ENCODE data around the gene EML6. TPM values are rescaled to one million over a fixed set of nuclear protein-coding genes. Genes with fewer than 3 reads are reported as not detected.
A peak's percentile ranks its signal among the peaks of the same experiment; 100 is the strongest.

The EML6 gene
- total RNA-seq, 2 donors from 2014 or later: 1.4 to 2.1 TPM

GRCh38 chr2:54709336-54709809 lies 14.1 kb upstream of the EML6 start:
- WGBS, 2 experiments (ENCODE audit: insufficient coverage in 1 of 2, insufficient read length in 1 of 2): 90 to 96% methylated on average over 12 to 18 of the region's 18 CpGs
- H3K27me3 Mint-ChIP-seq (ENCODE audit: insufficient read depth): peaks cover 10% of the 10 kb centered on the region
- H3K9ac ChIP-seq (ENCODE audit: extremely low read depth, low read length, poor library complexity, severe bottlenecking): no peak overlapping the region
- H3K4me3 Mint-ChIP-seq: peak overlapping the region; percentile 61
- H3K27ac ChIP-seq (ENCODE audit: low read depth, low read length): no peak overlapping the region
- no peak for TF ChIP-seq CTCF (conservative IDR thresholded peaks at IDR 0.05)
- H3K9me3 Mint-ChIP-seq: no peaks in the 10 kb centered on the region
- DNase-seq: peak; percentile 82
- H3K4me1 ChIP-seq (ENCODE audit: control insufficient read depth, insufficient read depth, low read length): no peaks in the 10 kb centered on the region
- H3K27me3 ChIP-seq (ENCODE audit: control insufficient read depth, insufficient read depth, low read length, poor library complexity, severe bottlenecking): no peaks in the 10 kb centered on the region
- no peaks in the 10 kb centered on the region for H3K9me3 ChIP-seq (ENCODE audit: control insufficient read depth, low read length)
- H3K36me3 ChIP-seq (ENCODE audit: control insufficient read depth, insufficient read depth, low read length): no peaks in the 10 kb centered on the region
- peaks cover 8% of the 10 kb centered on the region for H3K4me1 Mint-ChIP-seq
- H3K36me3 Mint-ChIP-seq (ENCODE audit: low read depth): no peaks in the 10 kb centered on the region
- no peak overlapping the region for H3K4me3 ChIP-seq (ENCODE audit: low read length)
- no peak overlapping the region for H3K27ac Mint-ChIP-seq

GRCh38 chr2:54710216-54710615 lies 13.2 kb upstream of the EML6 start:
- no peak for DNase-seq
- H3K9me3 ChIP-seq (ENCODE audit: control insufficient read depth, low read length): no peaks in the 10 kb centered on the region
- Mint-ChIP-seq H3K36me3 (ENCODE audit: low read depth) (no peaks in the 10 kb centered on the region), H3K9me3 (no peaks in the 10 kb centered on the region), H3K27ac (no peak overlapping the region), H3K4me3 (no peak overlapping the region), H3K27me3 (ENCODE audit: insufficient read depth) (peaks cover 10% of the 10 kb centered on the region), H3K4me1 (peaks cover 5% of the 10 kb centered on the region)
- H3K27ac ChIP-seq (ENCODE audit: low read depth, low read length): no peak overlapping the region
- no peak overlapping the region for H3K4me3 ChIP-seq (ENCODE audit: low read length)
- no peaks in the 10 kb centered on the region for H3K27me3 ChIP-seq (ENCODE audit: control insufficient read depth, insufficient read depth, low read length, poor library complexity, severe bottlenecking)
- no peak for TF ChIP-seq CTCF (conservative IDR thresholded peaks at IDR 0.05)
- H3K4me1 ChIP-seq (ENCODE audit: control insufficient read depth, insufficient read depth, low read length): no peaks in the 10 kb centered on the region
- 82 to 100% methylated on average over 1 to 10 of the region's 10 CpGs for WGBS, 2 experiments (ENCODE audit: insufficient coverage in 1 of 2, insufficient read length in 1 of 2)
- H3K9ac ChIP-seq (ENCODE audit: extremely low read depth, low read length, poor library complexity, severe bottlenecking): no peak overlapping the region
- H3K36me3 ChIP-seq (ENCODE audit: control insufficient read depth, insufficient read depth, low read length): no peaks in the 10 kb centered on the region

GRCh38 chr2:54712516-54712915 lies 10.9 kb upstream of the EML6 start:
- Mint-ChIP-seq H3K27me3 (ENCODE audit: insufficient read depth) (peaks cover 17% of the 10 kb centered on the region), H3K36me3 (ENCODE audit: low read depth) (no peaks in the 10 kb centered on the region), H3K4me3 (no peak overlapping the region), H3K4me1 (peaks cover 4% of the 10 kb centered on the region), H3K27ac (no peak overlapping the region), H3K9me3 (no peaks in the 10 kb centered on the region)
- 95 to 96% methylated on average over 5 to 6 of the region's 6 CpGs for WGBS, 2 experiments (ENCODE audit: insufficient coverage in 1 of 2, insufficient read length in 1 of 2)
- no peak for TF ChIP-seq CTCF (conservative IDR thresholded peaks at IDR 0.05)
- Histone ChIP-seq H3K36me3 (ENCODE audit: control insufficient read depth, insufficient read depth, low read length) (no peaks in the 10 kb centered on the region), H3K9me3 (ENCODE audit: control insufficient read depth, low read length) (no peaks in the 10 kb centered on the region), H3K9ac (ENCODE audit: extremely low read depth, low read length, poor library complexity, severe bottlenecking) (no peak overlapping the region), H3K4me1 (ENCODE audit: control insufficient read depth, insufficient read depth, low read length) (no peaks in the 10 kb centered on the region), H3K27me3 (ENCODE audit: control insufficient read depth, insufficient read depth, low read length, poor library complexity, severe bottlenecking) (peaks cover 9% of the 10 kb centered on the region), H3K4me3 (ENCODE audit: low read length) (no peak overlapping the region), H3K27ac (ENCODE audit: low read depth, low read length) (no peak overlapping the region)
- DNase-seq: no peak

Data from endodermal cell (in vitro differentiated cells).